ENCODE measurements around the gene MYOM1.
"Not testable (repeated sequence)": the region's sequence is repeated elsewhere in the genome, so short reads cannot be mapped to it uniquely, and the experiment has no call there.

MYOM1 gene

GRCh38 chr18:3073353-3073752, 146.4 kb downstream of the MYOM1 start:
- not testable (repeated sequence) for DNase-seq

GRCh38 chr18:3071676-3072075, 148.1 kb downstream of the MYOM1 start:
- no peak for DNase-seq

GRCh38 chr18:3069671-3070433, 149.9 kb downstream of the MYOM1 start:
- no peak for DNase-seq

- DNase-seq, result no peak
Observed at GRCh38 chr18:3067722-3068121, 152.0 kb downstream of the MYOM1 start.

- DNase-seq, result no peak
Observed at GRCh38 chr18:3067165-3067661, 152.6 kb downstream of the MYOM1 start.

- no peak for DNase-seq
Observed at GRCh38 chr18:3066341-3067110, 153.2 kb downstream of the MYOM1 start.

GRCh38 chr18:3063766-3064165, 156.0 kb downstream of the MYOM1 start:
- not testable (repeated sequence) for DNase-seq

- no peak for DNase-seq
Observed at GRCh38 chr18:3062798-3063680, 156.7 kb downstream of the MYOM1 start.

GRCh38 chr18:3061581-3062312, 158.0 kb downstream of the MYOM1 start:
- no peak for DNase-seq

- DNase-seq, result no peak
Observed at GRCh38 chr18:3060667-3061580, 158.8 kb downstream of the MYOM1 start.

- no peak for DNase-seq
Observed at GRCh38 chr18:3059272-3059671, 160.5 kb downstream of the MYOM1 start.

GRCh38 chr18:3058328-3059191, 161.2 kb downstream of the MYOM1 start:
- DNase-seq, result no peak

GRCh38 chr18:3057526-3057925, 162.2 kb downstream of the MYOM1 start:
- DNase-seq, result no peak

- no peak for DNase-seq
Observed at GRCh38 chr18:3056311-3056710, 163.5 kb downstream of the MYOM1 start.

GRCh38 chr18:3055816-3056215, 164.0 kb downstream of the MYOM1 start:
- DNase-seq, result no peak

- no peak for DNase-seq
Observed at GRCh38 chr18:3055186-3055728, 164.5 kb downstream of the MYOM1 start.

- DNase-seq, result no peak
Observed at GRCh38 chr18:3054780-3055179, 165.0 kb downstream of the MYOM1 start.

GRCh38 chr18:3054214-3054613, 165.6 kb downstream of the MYOM1 start:
- DNase-seq, result no peak

- no peak for DNase-seq
Observed at GRCh38 chr18:3053081-3053480, 166.7 kb downstream of the MYOM1 start.

- no peak for DNase-seq
Observed at GRCh38 chr18:3052411-3052758, 167.4 kb downstream of the MYOM1 start.
